SU-DHL-6 (cell line): ENCODE data around the gene DNAJB1.
"Not testable (repeated sequence)": the region's sequence is repeated elsewhere in the genome, so short reads cannot be mapped to it uniquely, and the experiment has no call there.

Source experiments
- H2AFZ ChIP-seq: fragments of 200-600 bp; sonication (generic); 2 replicates; pipeline ENCODE4 v1.6.1; 2014; ENCODE audit warnings: low read depth, mild to moderate bottlenecking, moderate library complexity, mixed read lengths, antibody characterized with exemption, low read length; ENCODE audit not compliant: severe bottlenecking
- H3F3A ChIP-seq: fragments of 200-600 bp; shearing (Covaris generic); 2 replicates; pipeline ENCODE4 v1.6.0; 2016; ENCODE audit warnings: antibody characterized with exemption, mild to moderate bottlenecking; ENCODE audit not compliant: insufficient read depth
- H3K27ac ChIP-seq: fragments of 200-600 bp; sonication (generic); 2 replicates; pipeline ENCODE4 v1.5.1; 2016; ENCODE audit warnings: low read depth, mild to moderate bottlenecking, low read length, moderate library complexity, mixed read lengths
- H3K27me3 ChIP-seq: fragments of 200-600 bp; sonication (generic), shearing (Covaris generic); 2 replicates; pipeline ENCODE4 v1.6.0; 2014; ENCODE audit warnings: mild to moderate bottlenecking, low read length
- H3K36me3 ChIP-seq: fragments of 200-600 bp; sonication (generic); 2 replicates; pipeline ENCODE4 v1.6.1; 2014; ENCODE audit warnings: mild to moderate bottlenecking, low read length, mixed read lengths
- H3K4me2 ChIP-seq: fragments of 300-600, 200-600 bp; shearing (Covaris generic), sonication (generic); 2 replicates; pipeline ENCODE4 v1.6.0; 2014; ENCODE audit warnings: low read length, low read depth, mild to moderate bottlenecking; ENCODE audit not compliant: poor library complexity, severe bottlenecking
- H3K4me3 ChIP-seq: fragments of 200-600 bp; sonication (generic); 2 replicates; pipeline ENCODE4 v1.5.1; 2014; ENCODE audit warnings: antibody characterized with exemption, low read length, mild to moderate bottlenecking, mixed read lengths; ENCODE audit not compliant: insufficient read depth, poor library complexity, severe bottlenecking
- H3K79me2 ChIP-seq: fragments of 200-600 bp; sonication (generic); 2 replicates; pipeline ENCODE4 v1.6.1; 2014; ENCODE audit warnings: mild to moderate bottlenecking, low read length, moderate library complexity; ENCODE audit not compliant: insufficient read depth
- H3K9ac ChIP-seq: fragments of 200-600 bp; sonication (generic); 2 replicates; pipeline ENCODE4 v1.7.0; 2014; ENCODE audit warnings: mild to moderate bottlenecking, low read length
- H3K9me2 ChIP-seq: fragments of 200-600 bp; sonication (generic); replicated peaks from 2 replicates; pipeline ENCODE4 v1.6.1; 2014; ENCODE audit warnings: low read length; ENCODE audit not compliant: insufficient read depth
- H3K9me3 ChIP-seq: fragments of 200-600 bp; sonication (generic); 2 replicates; pipeline ENCODE4 v1.6.1; 2014; ENCODE audit warnings: low read length, mixed read lengths; ENCODE audit not compliant: insufficient read depth
- H4K20me1 ChIP-seq: fragments of 200-600 bp; sonication (generic); 2 replicates; pipeline ENCODE4 v1.6.1; 2014; ENCODE audit warnings: low read depth, mild to moderate bottlenecking, antibody characterized with exemption, low read length, moderate library complexity, mixed read lengths
- CTCF ChIP-seq: fragments of 200-600 bp; sonication (generic); IDR thresholded peaks from one replicate; pipeline ENCODE4 v1.5.1; 2017; ENCODE audit warnings: antibody characterized with exemption, mild to moderate bottlenecking, low read length, moderate library complexity; ENCODE audit not compliant: insufficient read depth, poor library complexity, severe bottlenecking
- EZH2phosphoT487 ChIP-seq: fragments of 200-600 bp; sonication (generic), shearing (Covaris generic); conservative IDR thresholded peaks from 2 replicates; pipeline ENCODE4 v1.6.1; 2018; ENCODE audit warnings: mild to moderate bottlenecking, antibody characterized with exemption, low read length, moderate library complexity, mixed read lengths

DNAJB1 gene

DNA sequence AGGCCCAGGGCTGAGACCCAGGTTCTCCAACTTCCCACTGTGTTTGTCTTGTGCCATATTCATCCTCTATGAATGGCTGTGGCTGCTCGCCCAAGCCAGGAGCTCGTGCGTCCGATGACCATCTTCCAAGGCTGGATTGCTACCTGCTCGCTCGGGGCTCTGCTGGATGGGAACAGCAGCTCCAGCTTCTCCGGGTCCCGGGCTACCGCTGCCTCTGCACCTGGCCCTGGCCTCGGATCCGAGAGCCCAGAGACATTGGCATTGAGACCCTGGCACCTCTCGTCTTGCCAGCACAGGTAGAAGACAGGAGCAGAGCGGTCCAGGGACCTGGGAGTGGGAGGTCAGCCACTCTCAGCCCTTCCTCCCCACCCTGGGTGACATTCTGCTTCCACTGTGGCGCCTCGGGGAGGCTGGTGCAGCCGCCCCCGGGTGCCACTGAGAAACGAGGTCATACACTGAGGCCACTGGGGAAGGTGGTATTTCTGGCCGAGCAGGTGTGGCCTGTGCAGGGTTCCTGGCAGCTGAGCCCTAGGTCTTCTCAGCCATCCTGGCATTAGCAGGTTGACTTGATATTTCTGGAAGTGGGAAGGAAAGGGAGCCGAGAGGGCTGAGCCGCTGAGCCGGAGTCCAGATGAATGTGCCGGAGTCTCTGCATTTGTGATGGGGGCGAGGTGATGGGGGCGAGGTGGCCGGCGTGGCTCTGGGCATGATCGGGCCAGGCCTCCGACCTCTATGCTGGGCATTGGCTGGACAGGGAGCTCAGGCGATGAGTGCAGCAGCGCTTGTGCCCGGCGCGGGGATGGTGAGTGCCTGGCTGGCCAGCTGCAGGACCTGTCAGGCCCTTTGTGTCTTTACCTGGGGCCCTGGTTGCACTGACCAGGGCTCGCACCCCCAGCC is 35.1 kb upstream of the DNAJB1 start:
- H2AFZ ChIP-seq: no peak overlapping the region
- H3K9ac ChIP-seq: no peak overlapping the region
- TF ChIP-seq CTCF (no peak), EZH2phosphoT487 (no peak)
- H4K20me1 ChIP-seq: no peaks in the 10 kb centered on the region
- no peaks in the 10 kb centered on the region for H3K9me3 ChIP-seq
- H3K9me2 ChIP-seq: no peaks in the 10 kb centered on the region
- H3K27ac ChIP-seq: no peak overlapping the region
- no peaks in the 10 kb centered on the region for H3K36me3 ChIP-seq
- no peaks in the 10 kb centered on the region for H3F3A ChIP-seq
- no peaks in the 10 kb centered on the region for H3K27me3 ChIP-seq
- no peak overlapping the region for H3K4me3 ChIP-seq
- H3K79me2 ChIP-seq: peaks cover 47% of the 10 kb centered on the region
- no peak overlapping the region for H3K4me2 ChIP-seq

DNA sequence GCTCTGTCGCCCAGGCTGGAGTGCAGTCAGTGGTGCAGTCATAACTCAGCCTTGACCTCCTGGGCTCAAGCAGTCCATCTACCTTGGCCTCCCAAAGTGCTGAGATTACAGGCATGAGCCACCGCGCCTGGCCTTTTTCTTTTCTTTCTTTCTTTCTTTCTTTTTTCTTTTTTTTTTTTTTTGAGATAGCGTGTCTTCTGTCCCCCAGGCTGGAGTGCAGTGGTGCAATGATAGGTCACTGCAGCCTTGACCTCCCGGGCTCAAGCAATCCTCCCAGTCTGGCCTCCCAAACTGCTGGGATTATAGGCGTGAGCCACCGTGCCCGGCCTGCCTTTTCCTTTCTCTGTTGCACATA is 33.8 kb upstream of the DNAJB1 start:
- H3K9me2 ChIP-seq, H3F3A ChIP-seq, H3K36me3 ChIP-seq, H3K27ac ChIP-seq, H4K20me1 ChIP-seq, H3K27me3 ChIP-seq, H3K9me3 ChIP-seq, H2AFZ ChIP-seq, H3K4me2 ChIP-seq, H3K9ac ChIP-seq, H3K4me3 ChIP-seq: not testable (repeated sequence)
- peaks cover 48% of the 10 kb centered on the region for H3K79me2 ChIP-seq

DNA sequence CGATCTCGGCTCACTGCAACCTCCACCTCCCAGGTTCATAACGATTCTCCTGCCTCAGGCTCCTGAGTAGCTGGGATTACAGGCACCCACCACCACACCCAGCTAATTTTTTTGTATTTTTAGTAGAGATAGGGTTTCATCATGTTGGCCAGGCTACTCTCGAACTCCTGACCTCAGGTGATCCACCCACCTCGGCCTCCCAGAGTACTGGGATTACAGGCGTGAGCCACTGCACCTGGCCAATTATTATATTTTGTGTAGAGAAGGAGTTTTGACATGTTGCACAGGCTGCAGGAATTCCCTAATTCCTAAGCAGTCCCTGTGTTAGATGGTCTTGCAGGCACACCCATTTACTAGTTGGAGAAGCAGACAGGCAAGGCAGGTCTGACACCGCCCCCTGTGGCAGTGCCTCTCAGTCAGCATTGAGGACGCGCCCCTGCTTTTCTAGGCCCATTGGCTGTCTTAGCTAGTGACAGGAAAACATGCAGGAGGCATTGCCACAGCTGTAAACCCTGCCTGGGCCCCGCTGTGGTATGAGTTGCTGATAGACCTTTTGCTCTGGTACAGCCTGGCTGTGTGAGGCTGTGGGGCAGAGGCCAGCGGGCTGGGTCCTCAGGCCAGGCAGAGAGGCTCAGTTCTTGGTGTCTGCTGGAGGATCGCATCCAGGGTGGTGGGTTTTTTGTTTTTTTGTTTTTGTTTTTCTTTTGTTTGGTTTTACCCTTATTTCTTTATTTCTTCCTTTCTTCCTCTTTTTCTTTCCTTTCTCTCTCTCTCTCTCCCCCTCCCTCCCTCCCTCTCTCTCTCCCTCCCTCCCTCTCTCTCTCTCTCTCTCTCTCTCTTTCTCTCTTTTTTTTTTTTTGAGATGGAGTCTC is 33.2 kb upstream of the DNAJB1 start:
- H3K36me3 ChIP-seq, H3F3A ChIP-seq, H3K27me3 ChIP-seq, H3K4me2 ChIP-seq, H4K20me1 ChIP-seq, H3K9ac ChIP-seq, H3K4me3 ChIP-seq, H3K9me2 ChIP-seq, H3K9me3 ChIP-seq, H2AFZ ChIP-seq: not testable (repeated sequence)
- H3K79me2 ChIP-seq: peaks cover 51% of the 10 kb centered on the region
- peak; percentile 18 for TF ChIP-seq CTCF
- H3K27ac ChIP-seq: peak overlapping the region; percentile 51
